ENCODE results near the gene WNK3.

- TF ChIP-seq CTCF (IDR thresholded peaks at IDR 0.05) (no peak), POLR2AphosphoS5 (IDR thresholded peaks at IDR 0.05) (no peak)
These were observed 120.8 kb downstream of the WNK3 start for GRCh38 chrX:54237014-54237413.
